Calu3 (cell line): ENCODE data around the gene DBX1. TPM values are rescaled to one million over a fixed set of nuclear protein-coding genes. Genes with fewer than 3 reads are reported as not detected.
"Not testable (repeated sequence)": the region's sequence is repeated elsewhere in the genome, so short reads cannot be mapped to it uniquely, and the experiment has no call there.

ENCODE experiments used
- BruUV-seq: library from RNA; stranded (reverse); fragments of 400-500 nt; replicated peaks from 2 replicates; lab custom pipeline; 2021; lab: Mats Ljungman, UMichigan
- CTCF ChIA-PET: fragments of 300-600 bp; sonication (Branson Sonifier 250); formaldehyde crosslinking; loops from one replicate; lab custom pipeline; 2022; ENCODE audit warnings: antibody characterized with exemption; lab: Charles Lee
- DNase-seq: peaks from one replicate; pipeline ENCODE4 v3.0.0; 2022
- H3K27ac Mint-ChIP-seq: one replicate; pipeline ENCODE4 v1.8.0; 2022; ENCODE audit warnings: mixed read lengths; ENCODE audit not compliant: unreplicated experiment
- H3K27me3 Mint-ChIP-seq: one replicate; pipeline ENCODE4 v1.8.0; 2022; ENCODE audit warnings: mixed read lengths; ENCODE audit not compliant: unreplicated experiment
- H3K36me3 Mint-ChIP-seq: one replicate; pipeline ENCODE4 v1.8.0; 2022; ENCODE audit warnings: mild to moderate bottlenecking, moderate library complexity, mixed read lengths; ENCODE audit not compliant: insufficient read depth, unreplicated experiment
- H3K4me1 Mint-ChIP-seq: one replicate; pipeline ENCODE4 v1.8.0; 2022; ENCODE audit warnings: mild to moderate bottlenecking, low read depth, mixed read lengths; ENCODE audit not compliant: unreplicated experiment
- H3K4me3 Mint-ChIP-seq: one replicate; pipeline ENCODE4 v1.8.0; 2022; ENCODE audit warnings: mild to moderate bottlenecking, low read depth, moderate library complexity, mixed read lengths; ENCODE audit not compliant: unreplicated experiment
- H3K9me3 Mint-ChIP-seq: one replicate; pipeline ENCODE4 v1.8.0; 2022; ENCODE audit warnings: low read depth, mixed read lengths; ENCODE audit not compliant: unreplicated experiment
- CTCF ChIP-seq: fragments of 200-600 bp; IDR thresholded peaks from one replicate; pipeline ENCODE4 v1.8.0; 2022; ENCODE audit warnings: antibody characterized with exemption; ENCODE audit not compliant: unreplicated experiment
- intact Hi-C: fragments of 100-400 bp; cut with micrococcal nuclease; formaldehyde crosslinking; loops from one replicate; pipeline ENCODE4 v1.10.0; 2022; ENCODE audit not compliant: unreplicated experiment
- total RNA-seq: library from RNA; stranded (reverse); gene quantifications from 2 replicates; pipeline ENCODE4 v1.2.3, GENCODE V29; 2022

DBX1 gene
- total RNA-seq, 1 experiment from 2014 or later = not detected

- no peak overlapping the region for H3K4me3 Mint-ChIP-seq
- H3K27ac Mint-ChIP-seq = no peak overlapping the region
- no TSS peak for BruUV-seq
- intact Hi-C loops = no loop called here
- H3K36me3 Mint-ChIP-seq = no peaks in the 10 kb centered on the region
- no peak for TF ChIP-seq CTCF
- DNase-seq = no peak
- H3K9me3 Mint-ChIP-seq = no peaks in the 10 kb centered on the region
- H3K4me1 Mint-ChIP-seq = peaks cover 6% of the 10 kb centered on the region
- CTCF ChIA-PET = interaction anchor here (0.7 kb wide), 1 partner anchor 66 kb away, joined by 4 read pairs; no protein-coding TSS in a partner anchor
- peaks cover 51% of the 10 kb centered on the region for H3K27me3 Mint-ChIP-seq
These were observed 45.5 kb upstream of the DBX1 start for GRCh38 chr11:20205807-20206206.

- DNase-seq = no peak
- H3K4me3 Mint-ChIP-seq = no peak overlapping the region
- H3K27me3 Mint-ChIP-seq = peaks cover 39% of the 10 kb centered on the region
- intact Hi-C loops = no loop called here
- BruUV-seq = no TSS peak
- no peak for TF ChIP-seq CTCF
- no peaks in the 10 kb centered on the region for H3K36me3 Mint-ChIP-seq
- CTCF ChIA-PET = no interaction called here
- H3K9me3 Mint-ChIP-seq = no peaks in the 10 kb centered on the region
- no peak overlapping the region for H3K27ac Mint-ChIP-seq
- peaks cover 6% of the 10 kb centered on the region for H3K4me1 Mint-ChIP-seq
These were observed 44.4 kb upstream of the DBX1 start for GRCh38 chr11:20204681-20205080.

GRCh38 chr11:20203831-20204230 is 43.6 kb upstream of the DBX1 start:
- intact Hi-C loops = no loop called here
- CTCF ChIA-PET = no interaction called here
- H3K4me1 Mint-ChIP-seq = peaks cover 6% of the 10 kb centered on the region
- TF ChIP-seq CTCF = no peak
- H3K27ac Mint-ChIP-seq = no peak overlapping the region
- no peaks in the 10 kb centered on the region for H3K36me3 Mint-ChIP-seq
- no peaks in the 10 kb centered on the region for H3K9me3 Mint-ChIP-seq
- no peak overlapping the region for H3K4me3 Mint-ChIP-seq
- peaks cover 31% of the 10 kb centered on the region for H3K27me3 Mint-ChIP-seq
- no peak for DNase-seq
- no TSS peak for BruUV-seq

- no peak for DNase-seq
- BruUV-seq = no TSS peak
- CTCF ChIA-PET = no interaction called here
- Mint-ChIP-seq H3K4me3 (no peak overlapping the region), H3K9me3 (no peaks in the 10 kb centered on the region), H3K27me3 (peaks cover 17% of the 10 kb centered on the region), H3K4me1 (no peaks in the 10 kb centered on the region), H3K36me3 (no peaks in the 10 kb centered on the region), H3K27ac (no peak overlapping the region)
- no peak for TF ChIP-seq CTCF
- intact Hi-C loops = no loop called here
These were observed 41.0 kb upstream of the DBX1 start for GRCh38 chr11:20201231-20201630.

- H3K36me3 Mint-ChIP-seq, H3K4me1 Mint-ChIP-seq, BruUV-seq, CTCF ChIA-PET, H3K9me3 Mint-ChIP-seq, H3K27ac Mint-ChIP-seq, intact Hi-C loops, DNase-seq, H3K4me3 Mint-ChIP-seq: not testable (repeated sequence)
- peaks cover 12% of the 10 kb centered on the region for H3K27me3 Mint-ChIP-seq
These were observed 40.2 kb upstream of the DBX1 start for GRCh38 chr11:20200331-20200955.
